Fibroblast of villous mesenchyme (primary cell): Measurements from ENCODE around the gene NDUFS6. TPM values are rescaled to one million over a fixed set of nuclear protein-coding genes. Genes with fewer than 3 reads are reported as not detected.
A peak's percentile ranks its signal among the peaks of the same experiment; 100 is the strongest.
"Not testable (repeated sequence)": the region's sequence is repeated elsewhere in the genome, so short reads cannot be mapped to it uniquely, and the experiment has no call there.

Source experiments
- DNase-seq: peaks from one replicate; pipeline ENCODE4 v3.0.0-alpha.2; 2010; ENCODE audit warnings: low read depth
- H3K4me3 ChIP-seq: 2 replicates; pipeline ENCODE4 v1.5.1; 2011; ENCODE audit warnings: low read depth, mild to moderate bottlenecking, low read length
- CTCF ChIP-seq: IDR thresholded peaks from 2 replicates; pipeline ENCODE4 v1.5.1; 2012; ENCODE audit warnings: low read depth, mild to moderate bottlenecking, low read length; ENCODE audit not compliant: insufficient read depth
- total RNA-seq: library from RNA; depleted of rRNA; stranded (reverse); fragments of >200 nt; gene quantifications from 2 replicates; pipeline ENCODE4 v1.2.3, GENCODE V29; 2012

The NDUFS6 gene
- total RNA-seq, 1 donor = 22.9 TPM

- H3K4me3 ChIP-seq = no peak overlapping the region
- DNase-seq = no peak
- TF ChIP-seq CTCF = no peak
These were observed 4.0 kb upstream of the NDUFS6 start for GRCh38 chr5:1797103-1797800.

- TF ChIP-seq CTCF = no peak
- no peak overlapping the region for H3K4me3 ChIP-seq
- DNase-seq = no peak
These were observed 3.4 kb upstream of the NDUFS6 start for GRCh38 chr5:1797855-1798254.

DNA sequence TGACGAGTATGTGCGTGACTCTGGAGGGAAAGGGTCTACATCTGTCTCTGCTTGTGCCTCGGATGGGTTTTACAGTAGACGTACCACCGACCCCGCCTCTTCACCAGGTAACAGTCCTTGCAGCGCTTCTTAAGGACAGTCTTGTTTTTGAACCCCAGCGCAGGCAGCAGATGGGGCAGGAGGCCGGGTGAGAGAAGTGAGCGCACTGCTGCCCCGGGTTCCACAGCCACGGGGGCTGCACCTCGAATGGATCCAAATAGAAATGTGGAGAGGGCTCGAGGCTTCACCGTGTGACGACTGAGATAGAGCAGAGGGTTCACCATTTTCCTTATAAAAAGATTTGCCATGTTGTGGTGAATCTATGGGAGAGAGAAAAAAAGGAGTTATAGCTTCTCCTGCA, 2.6 kb upstream of the NDUFS6 start:
- H3K4me3 ChIP-seq = peak overlapping the region; percentile 91
- DNase-seq = not testable (repeated sequence)

GRCh38 chr5:1799110-1799601, 2.1 kb upstream of the NDUFS6 start:
- peak; percentile 42 for DNase-seq
- peak overlapping the region; percentile 91 for H3K4me3 ChIP-seq
- TF ChIP-seq CTCF = no peak

- H3K4me3 ChIP-seq = peak within 1 kb of the TSS; percentile 91
- peak; percentile 93 for DNase-seq
- no peak for TF ChIP-seq CTCF
These were observed 1.4 kb upstream of the NDUFS6 start, which contains the start of gene MRPL36 for GRCh38 chr5:1799602-1800471. TSS of gene MRPL36 (minus strand) at chr5:1799837. CDS start at chr5:1798935, 902 bp downstream.

DNA sequence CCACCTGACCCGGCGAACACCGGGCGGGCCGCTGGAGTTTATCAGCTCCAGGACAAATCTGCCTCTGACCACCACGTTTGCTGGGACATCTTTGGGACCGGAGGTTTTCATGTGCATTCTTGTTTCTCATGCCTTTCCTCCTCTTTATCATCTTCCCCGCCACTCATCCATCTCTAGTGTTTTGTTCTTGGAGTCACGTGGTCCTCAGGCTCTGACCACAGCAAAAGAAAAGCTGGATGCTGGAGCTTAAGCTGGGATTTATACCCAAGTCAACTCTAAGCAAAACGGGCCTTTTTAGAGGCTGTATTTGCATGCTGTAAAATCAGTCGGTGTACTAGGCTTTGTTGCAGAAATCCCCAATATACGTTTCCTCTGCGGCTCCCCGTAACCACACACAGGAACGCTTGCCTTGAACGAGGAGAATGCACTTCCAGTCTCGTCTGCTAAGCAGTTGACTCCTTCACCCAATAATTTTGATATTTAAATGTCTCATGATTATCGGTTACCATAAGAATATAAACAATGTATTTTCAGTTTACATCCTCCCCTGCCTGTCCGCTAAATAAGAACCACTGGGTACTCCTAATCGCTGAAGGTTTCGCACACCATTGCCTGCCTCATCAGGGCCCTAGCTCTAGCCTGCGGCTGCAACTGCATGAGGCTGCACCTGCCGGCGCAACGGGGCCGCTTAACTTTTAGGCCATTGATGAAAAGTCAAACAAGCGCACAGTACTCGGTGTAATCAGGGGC, 560 bp upstream of the NDUFS6 start:
- peak overlapping the region; percentile 91 for H3K4me3 ChIP-seq
- DNase-seq = peak; percentile 53
- TF ChIP-seq CTCF = no peak

GRCh38 chr5:1801967-1802295, 724 bp downstream of the NDUFS6 start:
- no peak for DNase-seq
- H3K4me3 ChIP-seq = peak overlapping the region; percentile 91
- TF ChIP-seq CTCF = no peak
